H9 (cell line): ENCODE measurements around the gene ABR. TPM values are rescaled to one million over a fixed set of nuclear protein-coding genes. Genes with fewer than 3 reads are reported as not detected.
"Not testable (repeated sequence)": the region's sequence is repeated elsewhere in the genome, so short reads cannot be mapped to it uniquely, and the experiment has no call there.

ENCODE experiments used
- DNase-seq: peaks from one replicate; pipeline ENCODE4 v3.0.0-alpha.2; 2017
- H2AFZ ChIP-seq: one replicate; pipeline ENCODE4 v1.6.1; 2013; ENCODE audit warnings: mild to moderate bottlenecking, low read length, control low read depth, moderate library complexity
- H2AK5ac ChIP-seq: 2 replicates; pipeline ENCODE4 v1.6.1; 2013; ENCODE audit warnings: low read length, control low read depth, mixed read lengths; ENCODE audit not compliant: insufficient read length
- H2BK120ac ChIP-seq: one replicate; pipeline ENCODE4 v1.6.1; 2013; ENCODE audit warnings: low read depth, mild to moderate bottlenecking, low read length, control low read depth, inconsistent platforms; ENCODE audit not compliant: poor library complexity, severe bottlenecking
- H2BK12ac ChIP-seq: 2 replicates; pipeline ENCODE4 v1.6.1; 2013; ENCODE audit warnings: low read length, control low read depth, mixed read lengths, low read depth; ENCODE audit not compliant: insufficient read length
- H2BK15ac ChIP-seq: 2 replicates; pipeline ENCODE4 v1.6.1; 2013; ENCODE audit warnings: low read depth, low read length, control low read depth
- H2BK20ac ChIP-seq: one replicate; pipeline ENCODE4 v1.6.1; 2013; ENCODE audit warnings: low read depth, mild to moderate bottlenecking, low read length, control low read depth, inconsistent platforms; ENCODE audit not compliant: poor library complexity, severe bottlenecking
- H2BK5ac ChIP-seq: 2 replicates; pipeline ENCODE4 v1.6.1; 2013; ENCODE audit warnings: low read length, control low read depth, mixed read lengths; ENCODE audit not compliant: insufficient read length
- H3K14ac ChIP-seq: 2 replicates; pipeline ENCODE4 v1.6.1; 2013; ENCODE audit warnings: low read length, control low read depth; ENCODE audit not compliant: insufficient read depth
- H3K18ac ChIP-seq: 2 replicates; pipeline ENCODE4 v1.6.1; 2013; ENCODE audit warnings: low read depth, mild to moderate bottlenecking, mixed read lengths, low read length, control low read depth; ENCODE audit not compliant: insufficient read length
- H3K23ac ChIP-seq: 2 replicates; pipeline ENCODE4 v1.6.1; 2013; ENCODE audit warnings: low read length, control low read depth, mixed read lengths, low read depth; ENCODE audit not compliant: insufficient read length
- H3K23me2 ChIP-seq: 2 replicates; pipeline ENCODE4 v1.6.1; 2013; ENCODE audit warnings: low read depth, mild to moderate bottlenecking, mixed read lengths, low read length, control low read depth; ENCODE audit not compliant: insufficient read length, poor library complexity, severe bottlenecking
- H3K27ac ChIP-seq: 2 replicates; pipeline ENCODE4 v1.5.1; 2013; ENCODE audit warnings: low read length, control low read depth, mixed read lengths, low read depth; ENCODE audit not compliant: insufficient read length
- H3K27me3 ChIP-seq: 2 replicates; pipeline ENCODE4 v1.6.1; 2013; ENCODE audit warnings: low read length, control low read depth, inconsistent platforms; ENCODE audit not compliant: insufficient read depth
- H3K4ac ChIP-seq: 2 replicates; pipeline ENCODE4 v1.6.1; 2013; ENCODE audit warnings: low read depth, mild to moderate bottlenecking, control low read depth, inconsistent platforms, low read length, moderate library complexity
- H3K4me1 ChIP-seq: 2 replicates; pipeline ENCODE4 v1.6.1; 2013; ENCODE audit warnings: low read length, control low read depth, inconsistent platforms; ENCODE audit not compliant: insufficient read depth
- H3K4me2 ChIP-seq: 2 replicates; pipeline ENCODE4 v1.6.1; 2013; ENCODE audit warnings: low read length, control low read depth, mixed read lengths; ENCODE audit not compliant: insufficient read length, insufficient read depth
- H3K56ac ChIP-seq: 2 replicates; pipeline ENCODE4 v1.6.1; 2013; ENCODE audit warnings: low read depth, mild to moderate bottlenecking, mixed read lengths, low read length, control low read depth; ENCODE audit not compliant: insufficient read length
- H3K79me1 ChIP-seq: 2 replicates; pipeline ENCODE4 v1.6.1; 2013; ENCODE audit warnings: low read depth, mild to moderate bottlenecking, moderate library complexity, low read length, control low read depth, inconsistent platforms; ENCODE audit not compliant: insufficient read depth, poor library complexity, severe bottlenecking
- H3K79me2 ChIP-seq: 2 replicates; pipeline ENCODE4 v1.6.1; 2013; ENCODE audit warnings: low read length, control low read depth, inconsistent platforms; ENCODE audit not compliant: insufficient read depth
- H3K9ac ChIP-seq: 2 replicates; pipeline ENCODE4 v1.6.1; 2013; ENCODE audit warnings: low read length, control low read depth, mixed read lengths; ENCODE audit not compliant: insufficient read length; ENCODE audit errors: extremely low read depth
- H3K9me3 ChIP-seq: one replicate; pipeline ENCODE4 v1.6.1; 2013; ENCODE audit warnings: low read depth, low read length, inconsistent platforms; ENCODE audit not compliant: control insufficient read depth
- H3T11ph ChIP-seq: one replicate; pipeline ENCODE4 v1.6.1; 2013; ENCODE audit warnings: mild to moderate bottlenecking, low read length, control low read depth, inconsistent platforms
- H4K20me1 ChIP-seq: one replicate; pipeline ENCODE4 v1.6.1; 2013; ENCODE audit not compliant: control insufficient read depth, insufficient read length, insufficient read depth
- H4K5ac ChIP-seq: 2 replicates; pipeline ENCODE4 v1.6.1; 2013; ENCODE audit warnings: low read depth, mild to moderate bottlenecking, mixed read lengths, low read length, control low read depth; ENCODE audit not compliant: insufficient read length
- H4K8ac ChIP-seq: replicated peaks from 2 replicates; pipeline ENCODE4 v1.6.1; 2013; ENCODE audit warnings: low read length, control low read depth, mixed read lengths, low read depth; ENCODE audit not compliant: insufficient read length
- H4K91ac ChIP-seq: 2 replicates; pipeline ENCODE4 v1.6.1; 2013; ENCODE audit warnings: low read depth, mild to moderate bottlenecking, moderate library complexity, mixed read lengths, low read length, control low read depth; ENCODE audit not compliant: insufficient read length
- H3K27ac Mint-ChIP-seq, 3 experiments: 2 replicates in 2 of 3; 3 replicates in 1 of 3; pipeline ENCODE4 v1.8.0; 2020 to 2021; ENCODE audit warnings: mixed read lengths in 3 of 3, mild to moderate bottlenecking in 1 of 3, moderate library complexity in 1 of 3
- H3K27me3 Mint-ChIP-seq: 2 replicates; pipeline ENCODE4 v1.8.0; 2021; ENCODE audit warnings: low read depth, mild to moderate bottlenecking, moderate library complexity, mixed read lengths
- H3K36me3 Mint-ChIP-seq, 3 experiments: 2 replicates in 2 of 3; 3 replicates in 1 of 3; pipeline ENCODE4 v1.8.0; 2020 to 2021; ENCODE audit warnings: low read depth in 3 of 3, mixed read lengths in 3 of 3; ENCODE audit not compliant: insufficient read depth in 1 of 3
- H3K4me1 Mint-ChIP-seq, 2 experiments: 2 replicates each; pipeline ENCODE4 v1.8.0; 2020; ENCODE audit warnings: mixed read lengths in 2 of 2
- H3K4me3 Mint-ChIP-seq, 2 experiments: 2 replicates in 1 of 2; 3 replicates in 1 of 2; pipeline ENCODE4 v1.8.0; 2020 to 2021; ENCODE audit warnings: mild to moderate bottlenecking in 2 of 2, mixed read lengths in 2 of 2, moderate library complexity in 1 of 2
- H3K9me3 Mint-ChIP-seq, 2 experiments: 2 replicates in 1 of 2; 3 replicates in 1 of 2; pipeline ENCODE4 v1.8.0; 2020; ENCODE audit warnings: mild to moderate bottlenecking in 2 of 2, mixed read lengths in 2 of 2, moderate library complexity in 1 of 2
- WGBS: extraction: QIAGEN DNeasy Blood & Tissue Kit; methylation state at CpG from one replicate; pipeline ENCODE4 v1.1.7; 2013; ENCODE audit warnings: missing lambda C conversion rate, low lambda C conversion rate, mixed read lengths; ENCODE audit not compliant: insufficient read length; ENCODE audit errors: extremely low coverage; 5-methylcytosine and 5-hydroxymethylcytosine counted together
- total RNA-seq: library from RNA; stranded (reverse); gene quantifications from 2 replicates; pipeline ENCODE4 v1.2.1, GENCODE V29; 2021
- TF ChIP-seq, protein P1 (sequence below): fragments of 200-600 bp; sonication (generic); conservative IDR thresholded peaks from 3 replicates; pipeline ENCODE4 v1.8.0; 2021; ENCODE audit warnings: antibody characterized with exemption, mild to moderate bottlenecking

ABR gene
- total RNA-seq, 1 experiment from 2014 or later: 34.7 TPM

DNA sequence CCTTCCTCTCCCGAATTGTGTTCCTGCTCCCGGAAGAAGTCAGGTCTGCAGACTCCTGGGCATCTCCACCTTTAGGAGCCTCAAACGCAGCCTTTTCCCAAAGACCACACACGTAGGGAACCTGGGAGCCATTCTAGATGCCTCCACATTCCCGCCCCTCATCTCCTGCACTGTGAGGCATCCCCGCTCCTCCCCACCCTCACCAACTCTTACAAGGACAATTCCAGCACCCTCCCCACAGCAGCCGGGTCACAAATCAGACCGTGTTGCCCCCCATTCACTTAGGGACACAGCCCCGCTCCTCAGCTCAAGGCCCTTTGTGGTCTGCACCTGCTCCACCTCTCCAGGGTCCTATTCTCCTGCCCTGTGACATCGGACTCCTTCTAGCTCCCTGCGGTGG is 49.6 kb downstream of the ABR start:
- H3K27ac ChIP-seq: no peak overlapping the region
- H3K79me2 ChIP-seq: no peaks in the 10 kb centered on the region
- H2BK5ac ChIP-seq: no peak overlapping the region
- H4K8ac ChIP-seq: no peak overlapping the region
- H4K20me1 ChIP-seq: no peaks in the 10 kb centered on the region
- no peak for DNase-seq
- no peak overlapping the region for H3K56ac ChIP-seq
- H4K5ac ChIP-seq: no peak overlapping the region
- H3K4me2 ChIP-seq: no peak overlapping the region
- no peaks in the 10 kb centered on the region for H3K27me3 ChIP-seq
- peaks cover 2% of the 10 kb centered on the region in 2 experiments; a peak in 3 of 4 replicates for H3K4me1 Mint-ChIP-seq
- H2BK120ac ChIP-seq: no peak overlapping the region
- H2BK15ac ChIP-seq: no peak overlapping the region
- H3K27me3 Mint-ChIP-seq: peaks cover 4% of the 10 kb centered on the region
- H3K4me3 Mint-ChIP-seq: no peak overlapping the region
- H2AFZ ChIP-seq: no peak overlapping the region
- no peak overlapping the region for H2BK20ac ChIP-seq
- no peak overlapping the region for H3K4ac ChIP-seq
- no peak overlapping the region for H2BK12ac ChIP-seq
- H3T11ph ChIP-seq: no peak overlapping the region
- no peaks in the 10 kb centered on the region for H3K4me1 ChIP-seq
- peaks cover 2 to 9% (median 3%) of the 10 kb centered on the region in 3 experiments; a peak in 5 of 7 replicates for H3K36me3 Mint-ChIP-seq
- H2AK5ac ChIP-seq: no peak overlapping the region
- TF ChIP-seq, protein P1, sequence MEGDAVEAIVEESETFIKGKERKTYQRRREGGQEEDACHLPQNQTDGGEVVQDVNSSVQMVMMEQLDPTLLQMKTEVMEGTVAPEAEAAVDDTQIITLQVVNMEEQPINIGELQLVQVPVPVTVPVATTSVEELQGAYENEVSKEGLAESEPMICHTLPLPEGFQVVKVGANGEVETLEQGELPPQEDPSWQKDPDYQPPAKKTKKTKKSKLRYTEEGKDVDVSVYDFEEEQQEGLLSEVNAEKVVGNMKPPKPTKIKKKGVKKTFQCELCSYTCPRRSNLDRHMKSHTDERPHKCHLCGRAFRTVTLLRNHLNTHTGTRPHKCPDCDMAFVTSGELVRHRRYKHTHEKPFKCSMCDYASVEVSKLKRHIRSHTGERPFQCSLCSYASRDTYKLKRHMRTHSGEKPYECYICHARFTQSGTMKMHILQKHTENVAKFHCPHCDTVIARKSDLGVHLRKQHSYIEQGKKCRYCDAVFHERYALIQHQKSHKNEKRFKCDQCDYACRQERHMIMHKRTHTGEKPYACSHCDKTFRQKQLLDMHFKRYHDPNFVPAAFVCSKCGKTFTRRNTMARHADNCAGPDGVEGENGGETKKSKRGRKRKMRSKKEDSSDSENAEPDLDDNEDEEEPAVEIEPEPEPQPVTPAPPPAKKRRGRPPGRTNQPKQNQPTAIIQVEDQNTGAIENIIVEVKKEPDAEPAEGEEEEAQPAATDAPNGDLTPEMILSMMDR: no peak
- H3K18ac ChIP-seq: no peak overlapping the region
- WGBS: no CpG with 5 or more reads among the region's 11 CpGs
- no peak overlapping the region; a peak in 1 of 7 replicates for H3K27ac Mint-ChIP-seq
- H3K9me3 Mint-ChIP-seq: peaks cover 2% of the 10 kb centered on the region in 2 experiments; a peak in 3 of 5 replicates
- no peaks in the 10 kb centered on the region for H3K9me3 ChIP-seq
- H3K9ac ChIP-seq: no peak overlapping the region
- no peak overlapping the region for H4K91ac ChIP-seq
- H3K23ac ChIP-seq: no peak overlapping the region
- H3K14ac ChIP-seq: no peak overlapping the region; the same call in 1 of the 2 replicates
- H3K79me1 ChIP-seq: no peaks in the 10 kb centered on the region
- no peaks in the 10 kb centered on the region for H3K23me2 ChIP-seq

DNA sequence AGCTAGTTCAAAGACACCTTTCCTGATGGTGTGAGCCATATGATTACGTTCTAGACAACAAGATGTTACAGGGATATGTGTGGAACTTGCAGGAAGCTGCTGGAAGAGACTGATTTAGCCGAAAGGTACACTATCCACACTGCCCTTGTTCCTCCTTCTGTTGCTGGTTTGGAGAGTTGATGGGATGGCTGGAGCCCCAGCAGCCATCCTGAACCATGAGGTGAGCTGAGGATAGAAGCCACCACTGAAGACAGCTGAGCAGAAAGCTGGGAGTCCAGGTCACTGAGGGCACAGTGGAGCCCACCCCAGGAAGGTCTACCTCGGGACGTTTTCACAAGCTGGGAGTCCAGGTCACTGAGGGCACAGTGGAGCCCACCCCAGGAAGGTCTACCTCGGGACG is 51.3 kb downstream of the ABR start:
- peaks cover 0 to 11% of the 10 kb centered on the region in 2 experiments; a peak in 2 of 4 replicates for H3K4me1 Mint-ChIP-seq
- DNase-seq, H3K27me3 ChIP-seq, H3K79me1 ChIP-seq, H3K9ac ChIP-seq, H2AK5ac ChIP-seq, H4K8ac ChIP-seq, H3K27ac ChIP-seq, H3K4me2 ChIP-seq, H2BK12ac ChIP-seq, H2AFZ ChIP-seq, H3K79me2 ChIP-seq, H3K9me3 ChIP-seq, H3K27ac Mint-ChIP-seq, H2BK15ac ChIP-seq, H2BK120ac ChIP-seq, H3K27me3 Mint-ChIP-seq, H3K23ac ChIP-seq, H3T11ph ChIP-seq, H4K20me1 ChIP-seq, H4K5ac ChIP-seq, H3K4me3 Mint-ChIP-seq, H4K91ac ChIP-seq, H3K23me2 ChIP-seq, H3K18ac ChIP-seq, H3K9me3 Mint-ChIP-seq, H3K4me1 ChIP-seq, H2BK20ac ChIP-seq, H2BK5ac ChIP-seq, H3K14ac ChIP-seq, H3K4ac ChIP-seq, H3K56ac ChIP-seq: not testable (repeated sequence)
- WGBS: no CpG with 5 or more reads among the region's 6 CpGs
- H3K36me3 Mint-ChIP-seq: peaks cover 2 to 13% (median 3%) of the 10 kb centered on the region in 3 experiments; a peak in 5 of 7 replicates
